Suppressor macrophage treated with lipopolysaccharide for 1 hour (primary cell): ENCODE measurements around the gene TIMP2.
A peak's percentile ranks its signal among the peaks of the same experiment; 100 is the strongest.

ENCODE experiments used
- DNase-seq, 3 donors: peaks; one replicate each; pipeline ENCODE4 v3.0.0-alpha.2; 2020 to 2022

Gene TIMP2

DNA sequence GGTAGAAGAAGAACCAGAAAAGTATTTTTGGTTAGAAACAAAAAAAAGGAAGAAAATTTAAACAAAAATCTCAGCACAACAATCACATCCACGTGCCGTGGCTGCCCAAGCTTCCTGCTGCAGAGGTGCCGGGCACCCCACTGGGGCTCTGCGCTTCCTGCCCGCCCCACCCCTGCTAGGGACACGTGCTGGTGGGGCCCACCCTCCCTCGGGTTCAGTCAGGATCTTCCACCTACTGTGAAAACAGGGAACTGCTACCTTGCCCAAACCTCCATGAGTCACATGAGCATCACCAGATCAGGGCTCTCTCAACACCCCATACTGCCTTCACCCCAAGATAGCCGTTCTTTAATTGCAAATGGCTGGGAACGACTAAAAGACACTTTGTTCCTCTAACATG lies 118.7 kb downstream of the TIMP2 start:
- peak; percentile 25 to 49 (median 33) for DNase-seq

DNA sequence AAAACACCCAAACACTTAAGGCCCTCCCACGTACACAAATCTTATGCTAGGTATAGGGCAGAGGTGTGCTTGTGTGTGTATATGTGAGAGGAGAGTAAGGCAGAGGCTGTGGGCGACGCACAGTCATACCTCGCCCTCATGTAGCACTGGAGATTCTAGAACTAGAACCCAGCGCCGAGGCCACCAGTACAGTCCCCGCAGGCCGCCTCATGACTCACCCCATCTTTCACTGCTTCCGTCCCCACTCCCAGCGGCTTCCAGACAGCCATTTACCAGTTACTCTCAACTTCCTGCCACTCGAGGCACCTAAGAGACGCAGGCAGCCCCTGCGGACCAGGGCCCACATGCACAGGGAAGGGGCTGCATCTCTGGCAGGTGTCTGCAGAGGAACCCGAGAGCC lies 119.9 kb downstream of the TIMP2 start:
- peak in 1 of 3 donors; percentile 10 for DNase-seq

DNA sequence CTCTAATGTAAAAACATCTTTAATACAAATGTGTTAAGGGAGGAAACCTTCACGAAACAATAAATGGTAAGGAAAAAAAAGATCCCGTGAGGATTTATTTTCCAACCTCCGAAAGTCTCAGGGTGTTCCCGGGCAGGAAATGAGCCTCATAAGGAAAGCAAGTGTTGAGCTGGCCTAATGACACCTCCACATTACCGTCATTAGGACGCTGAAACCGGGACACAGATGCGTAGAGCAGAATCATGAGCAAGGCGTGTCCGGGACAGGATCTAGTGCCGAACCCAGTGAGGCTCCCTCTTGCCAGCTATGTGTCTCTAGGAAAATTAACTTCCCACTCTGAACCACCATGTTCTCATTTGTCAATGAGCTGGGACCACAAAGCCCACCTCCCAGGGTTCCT lies 120.4 kb downstream of the TIMP2 start:
- no peak for DNase-seq

DNA sequence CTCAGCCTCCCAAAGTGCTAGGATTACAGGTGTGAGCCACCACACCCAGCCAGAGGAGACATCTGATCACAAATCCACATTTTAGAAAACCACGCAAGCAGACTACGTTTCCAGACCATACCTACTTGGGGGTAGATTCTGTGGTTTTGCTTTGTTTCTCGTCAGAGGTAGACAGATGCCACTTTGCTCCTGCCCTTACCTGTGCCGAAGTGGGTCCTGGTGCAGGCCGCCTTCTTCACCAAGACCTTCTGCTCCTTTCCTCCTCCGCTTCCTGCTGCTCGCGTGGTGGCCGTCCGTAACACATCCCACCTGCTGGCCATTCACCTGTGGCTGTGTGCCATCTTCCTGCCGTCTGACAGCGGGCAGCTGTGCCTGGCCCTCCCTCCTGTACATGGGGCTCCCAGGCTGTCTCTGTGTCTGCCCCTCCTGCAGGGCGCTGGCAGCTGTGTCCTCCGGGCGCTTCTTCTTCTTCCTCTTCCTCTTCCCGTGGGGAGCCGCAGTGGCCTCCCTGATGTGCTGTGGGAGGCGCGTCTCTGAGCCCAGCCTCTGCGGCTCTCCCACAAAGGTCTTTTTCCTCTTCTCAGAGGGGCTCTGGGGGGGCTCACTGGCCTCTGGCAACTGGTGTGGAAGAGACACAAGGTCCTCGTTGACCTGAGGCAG lies 121.9 kb downstream of the TIMP2 start:
- peak; percentile 32 to 48 (median 39) for DNase-seq
